Uterus (tissue), 2 donors: Measurements from ENCODE around the gene PLPP4.

Experiments used
- POLR2A ChIP-seq, 2 donors: fragments of 450-650 bp; IDR thresholded peaks; one replicate each; pipeline ENCODE4 v1.6.1; 2016; ENCODE audit warnings: antibody characterized with exemption in 2 of 2, mild to moderate bottlenecking in 1 of 2, moderate library complexity in 1 of 2
- TF ChIP-seq, protein P1 (sequence below), 4 experiments: fragments of 200-600 bp in 2 of 4; fragments of 450-650 bp in 2 of 4; sonication (generic) in 2 of 4; IDR thresholded peaks; one replicate each; pipeline ENCODE4 v1.5.1; 2016 to 2019; ENCODE audit warnings: antibody characterized with exemption in 4 of 4, mild to moderate bottlenecking in 2 of 4, moderate library complexity in 1 of 4

GRCh38 chr10:120433141-120433540 lies 23.9 kb upstream of the PLPP4 start:
- TF ChIP-seq, protein P1, sequence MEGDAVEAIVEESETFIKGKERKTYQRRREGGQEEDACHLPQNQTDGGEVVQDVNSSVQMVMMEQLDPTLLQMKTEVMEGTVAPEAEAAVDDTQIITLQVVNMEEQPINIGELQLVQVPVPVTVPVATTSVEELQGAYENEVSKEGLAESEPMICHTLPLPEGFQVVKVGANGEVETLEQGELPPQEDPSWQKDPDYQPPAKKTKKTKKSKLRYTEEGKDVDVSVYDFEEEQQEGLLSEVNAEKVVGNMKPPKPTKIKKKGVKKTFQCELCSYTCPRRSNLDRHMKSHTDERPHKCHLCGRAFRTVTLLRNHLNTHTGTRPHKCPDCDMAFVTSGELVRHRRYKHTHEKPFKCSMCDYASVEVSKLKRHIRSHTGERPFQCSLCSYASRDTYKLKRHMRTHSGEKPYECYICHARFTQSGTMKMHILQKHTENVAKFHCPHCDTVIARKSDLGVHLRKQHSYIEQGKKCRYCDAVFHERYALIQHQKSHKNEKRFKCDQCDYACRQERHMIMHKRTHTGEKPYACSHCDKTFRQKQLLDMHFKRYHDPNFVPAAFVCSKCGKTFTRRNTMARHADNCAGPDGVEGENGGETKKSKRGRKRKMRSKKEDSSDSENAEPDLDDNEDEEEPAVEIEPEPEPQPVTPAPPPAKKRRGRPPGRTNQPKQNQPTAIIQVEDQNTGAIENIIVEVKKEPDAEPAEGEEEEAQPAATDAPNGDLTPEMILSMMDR (IDR thresholded peaks at IDR 0.05) = no peak
- TF ChIP-seq POLR2A (IDR thresholded peaks at IDR 0.05) = no peak
